ENCODE data around the gene SMAD3.

Gene SMAD3

DNA sequence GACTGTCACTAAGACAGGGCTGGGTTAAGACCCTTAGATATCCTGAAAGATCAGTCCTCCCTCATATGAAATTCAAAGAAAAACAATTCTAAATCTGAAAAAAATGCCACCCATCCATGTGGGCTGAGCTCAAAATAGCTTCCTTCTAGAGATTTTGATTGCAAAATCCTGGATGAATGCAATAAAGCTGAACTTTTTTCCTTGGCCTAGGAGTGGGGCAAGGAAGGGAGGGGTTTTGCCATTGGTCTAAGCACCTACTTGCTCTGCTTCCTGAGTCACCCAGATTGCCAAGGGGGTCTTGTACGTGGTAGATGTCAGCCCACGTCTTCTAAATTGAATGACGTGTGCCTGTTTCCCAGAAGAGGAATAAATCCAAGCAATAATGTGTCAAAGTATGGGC is 15.3 kb upstream of the SMAD3 start:
- in situ Hi-C loops (cut with MboI; ENCODE audit: low sequenced_read_pairs, unreplicated experiment) = no loop called here
- TF ChIP-seq, protein P1, sequence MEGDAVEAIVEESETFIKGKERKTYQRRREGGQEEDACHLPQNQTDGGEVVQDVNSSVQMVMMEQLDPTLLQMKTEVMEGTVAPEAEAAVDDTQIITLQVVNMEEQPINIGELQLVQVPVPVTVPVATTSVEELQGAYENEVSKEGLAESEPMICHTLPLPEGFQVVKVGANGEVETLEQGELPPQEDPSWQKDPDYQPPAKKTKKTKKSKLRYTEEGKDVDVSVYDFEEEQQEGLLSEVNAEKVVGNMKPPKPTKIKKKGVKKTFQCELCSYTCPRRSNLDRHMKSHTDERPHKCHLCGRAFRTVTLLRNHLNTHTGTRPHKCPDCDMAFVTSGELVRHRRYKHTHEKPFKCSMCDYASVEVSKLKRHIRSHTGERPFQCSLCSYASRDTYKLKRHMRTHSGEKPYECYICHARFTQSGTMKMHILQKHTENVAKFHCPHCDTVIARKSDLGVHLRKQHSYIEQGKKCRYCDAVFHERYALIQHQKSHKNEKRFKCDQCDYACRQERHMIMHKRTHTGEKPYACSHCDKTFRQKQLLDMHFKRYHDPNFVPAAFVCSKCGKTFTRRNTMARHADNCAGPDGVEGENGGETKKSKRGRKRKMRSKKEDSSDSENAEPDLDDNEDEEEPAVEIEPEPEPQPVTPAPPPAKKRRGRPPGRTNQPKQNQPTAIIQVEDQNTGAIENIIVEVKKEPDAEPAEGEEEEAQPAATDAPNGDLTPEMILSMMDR (IDR thresholded peaks at IDR 0.05; ENCODE audit: borderline replicate concordance, control extremely low read depth, extremely low read depth, insufficient read depth, missing control alignments) = no peak
- no peak for DNase-seq (ENCODE audit: low spot score)

DNA sequence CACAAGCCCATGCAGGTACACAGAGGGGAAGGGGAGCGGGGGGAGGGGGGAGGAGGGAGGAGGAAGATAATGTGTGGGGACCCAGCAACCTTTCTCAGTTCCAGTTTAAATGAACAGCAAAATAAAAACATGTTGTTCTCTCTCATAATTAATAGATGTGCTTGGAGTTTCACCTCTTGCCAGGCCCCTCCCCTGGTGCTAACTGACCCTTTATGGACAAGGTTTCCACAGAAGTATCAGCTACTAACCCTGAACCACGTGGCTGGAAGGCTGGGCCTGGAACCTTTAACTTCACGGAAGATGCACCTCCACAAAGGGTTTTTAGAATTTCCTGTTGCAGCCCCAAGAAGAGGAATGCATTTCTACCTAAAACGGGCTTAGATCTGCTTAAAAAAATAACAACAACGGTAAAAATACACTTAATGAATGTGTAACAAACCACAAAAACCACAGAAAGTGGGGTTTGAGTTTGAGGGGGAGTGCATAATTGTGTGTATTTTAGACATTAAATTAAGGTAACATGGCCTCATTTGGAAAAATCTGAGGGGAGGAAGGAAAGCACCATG is 14.8 kb upstream of the SMAD3 start:
- TF ChIP-seq, protein P1 (IDR thresholded peaks at IDR 0.05; ENCODE audit: borderline replicate concordance, control extremely low read depth, extremely low read depth, insufficient read depth, missing control alignments) = no peak
- in situ Hi-C loops (cut with MboI; ENCODE audit: low sequenced_read_pairs, unreplicated experiment) = no loop called here

DNA sequence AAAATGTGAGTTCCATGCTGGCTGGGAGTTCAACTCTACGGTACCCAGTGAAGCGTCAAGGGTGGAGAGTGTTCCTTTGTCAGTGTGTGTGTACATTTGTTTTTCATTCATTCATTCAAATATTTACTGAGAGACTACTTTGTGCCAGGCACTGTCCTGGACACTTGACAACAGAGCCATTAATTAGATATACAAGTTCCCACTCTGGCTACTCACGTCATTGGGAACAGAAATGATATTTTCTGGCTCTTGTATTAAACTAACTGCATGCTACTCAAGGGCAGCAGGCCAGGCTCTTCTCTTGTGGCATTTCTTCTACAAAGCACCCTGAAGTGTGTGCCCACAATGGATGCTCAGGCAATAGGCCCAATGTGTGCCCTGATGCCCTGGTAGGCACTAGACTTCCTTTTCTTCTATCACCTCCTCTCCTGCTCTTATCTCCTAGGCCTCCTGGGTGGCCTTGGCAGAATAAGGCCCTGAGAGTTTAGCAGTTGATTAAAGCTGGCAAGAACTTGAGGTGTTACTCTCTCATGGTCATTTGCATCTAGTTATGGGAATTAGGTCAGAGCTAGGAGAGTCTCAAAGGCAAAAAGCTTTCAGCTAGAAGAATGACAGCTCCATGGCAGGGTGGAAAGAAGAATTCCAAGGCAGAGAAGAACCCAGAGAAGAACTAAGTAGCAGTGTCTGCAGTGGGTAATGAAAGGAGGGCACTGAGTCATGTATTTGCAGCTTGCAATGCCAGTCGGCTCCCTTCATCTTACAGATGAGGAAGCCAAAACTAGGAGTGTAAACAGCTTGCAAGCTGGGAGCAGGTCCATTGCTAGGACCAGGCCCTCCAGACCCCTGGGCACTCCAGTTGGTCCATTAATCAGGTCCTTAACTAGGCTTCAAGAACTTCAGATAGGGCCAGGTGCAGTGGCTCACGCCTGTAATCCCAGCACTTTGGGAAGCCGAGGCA is 14.0 kb upstream of the SMAD3 start:
- TF ChIP-seq, protein P1 (IDR thresholded peaks at IDR 0.05; ENCODE audit: borderline replicate concordance, control extremely low read depth, extremely low read depth, insufficient read depth, missing control alignments) = no peak
- DNase-seq (ENCODE audit: low spot score) = no peak
- in situ Hi-C loops (cut with MboI; ENCODE audit: low sequenced_read_pairs, unreplicated experiment) = no loop called here

More for the DNA sequence above, 14.8 kb upstream of the SMAD3 start:
- no peak for DNase-seq (ENCODE audit: low spot score)

DNA sequence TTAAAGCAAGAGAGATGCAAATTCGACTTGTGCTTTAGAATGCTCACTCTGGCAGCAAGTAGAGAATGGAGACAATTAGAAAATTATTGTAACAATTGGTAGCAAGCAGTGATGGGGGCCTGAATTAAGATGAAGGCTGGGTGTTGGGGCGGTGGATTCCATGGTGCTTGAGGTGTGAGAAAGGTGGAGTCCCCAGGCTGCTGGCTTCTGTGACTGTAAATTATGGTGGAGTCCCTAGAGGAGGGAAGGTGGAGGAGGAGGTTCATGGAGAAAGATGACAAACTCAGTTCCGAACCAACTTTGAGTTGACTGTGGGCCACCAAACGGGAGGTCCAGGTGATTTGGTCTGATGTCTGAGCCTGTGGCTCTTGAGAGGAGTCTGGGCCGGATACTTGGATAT is 10.7 kb upstream of the SMAD3 start:
- no peak for DNase-seq (ENCODE audit: low spot score)
- in situ Hi-C loops (cut with MboI; ENCODE audit: low sequenced_read_pairs, unreplicated experiment) = no loop called here
- TF ChIP-seq, protein P1 (IDR thresholded peaks at IDR 0.05; ENCODE audit: borderline replicate concordance, control extremely low read depth, extremely low read depth, insufficient read depth, missing control alignments) = no peak

DNA sequence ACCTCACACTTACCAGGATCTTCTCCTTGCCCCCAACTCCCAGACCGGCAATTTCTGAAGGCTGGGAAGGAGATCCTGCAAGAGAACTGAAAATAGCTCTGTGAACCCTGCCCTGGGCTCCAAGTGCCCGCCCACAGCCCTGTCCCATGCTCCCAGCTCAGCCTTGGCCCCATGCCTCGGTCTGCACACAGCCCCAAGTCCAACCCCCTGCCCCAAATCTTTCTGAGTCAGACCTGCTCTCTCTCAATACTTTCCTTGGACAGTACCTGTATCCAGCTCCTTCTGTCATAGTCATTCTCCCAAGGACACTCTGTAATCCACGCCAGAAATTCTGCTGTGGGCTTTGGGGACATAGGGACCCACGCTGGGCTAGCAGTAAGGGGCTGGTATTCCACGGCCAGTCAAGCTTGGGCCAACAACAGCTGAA is 6.3 kb upstream of the SMAD3 start:
- no peak for DNase-seq (ENCODE audit: low spot score)
- TF ChIP-seq, protein P1 (IDR thresholded peaks at IDR 0.05; ENCODE audit: borderline replicate concordance, control extremely low read depth, extremely low read depth, insufficient read depth, missing control alignments) = no peak

DNA sequence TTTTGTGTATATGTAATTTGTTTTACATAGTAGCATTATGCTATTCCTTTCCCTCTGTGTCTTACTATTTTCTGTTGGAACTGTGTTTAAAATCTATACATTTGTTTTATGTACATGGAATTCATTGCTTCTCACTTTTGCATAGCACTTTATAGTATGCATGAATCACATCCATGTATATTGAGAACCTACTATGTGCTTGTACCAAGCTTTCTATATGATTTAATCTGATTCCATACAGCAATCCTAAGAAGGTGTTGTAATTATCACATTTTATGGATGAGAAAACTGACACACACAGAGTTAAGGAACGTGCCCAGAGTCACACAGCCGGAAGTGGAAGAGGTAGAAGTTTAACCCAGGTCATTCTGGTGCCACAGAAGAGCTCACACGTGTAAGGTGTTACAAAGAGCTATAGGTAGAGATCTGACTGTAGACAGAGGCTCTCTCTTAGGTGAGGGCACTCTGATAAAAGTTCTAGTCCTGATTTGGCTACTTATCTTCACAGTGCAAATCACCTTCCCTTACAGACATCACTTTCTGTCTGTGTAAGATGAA is 3.5 kb upstream of the SMAD3 start:
- TF ChIP-seq, protein P1 (IDR thresholded peaks at IDR 0.05; ENCODE audit: borderline replicate concordance, control extremely low read depth, extremely low read depth, insufficient read depth, missing control alignments) = no peak
- in situ Hi-C loops (cut with MboI; ENCODE audit: low sequenced_read_pairs, unreplicated experiment) = no loop called here
- DNase-seq (ENCODE audit: low spot score) = no peak

More for the DNA sequence above, 6.3 kb upstream of the SMAD3 start:
- in situ Hi-C loops (cut with MboI; ENCODE audit: low sequenced_read_pairs, unreplicated experiment) = no loop called here

Measured in GM13976 (cell line).